ENCODE results near the gene PRSS16.

GRCh38 chr6:27268803-27269202 is 21.3 kb downstream of the PRSS16 start:
- TF ChIP-seq CTCF (IDR thresholded peaks at IDR 0.05; ENCODE audit: low read length) = no peak
- no peak for TF ChIP-seq EZH2 (IDR thresholded peaks at IDR 0.05; ENCODE audit: borderline replicate concordance, low read length)
